Sigmoid colon (tissue), 7 donors: ENCODE measurements around the gene CTCF. TPM values are rescaled to one million over a fixed set of nuclear protein-coding genes. Genes with fewer than 3 reads are reported as not detected.

ENCODE experiments used
- DNase-seq: peaks from one replicate; pipeline ENCODE4 v3.0.0-alpha.2; 2019
- H3K27ac ChIP-seq, 4 donors: fragments of 200-600 bp; sonication (generic); one replicate each; pipeline ENCODE4 v1.5.1; 2016 to 2019; ENCODE audit warnings: mild to moderate bottlenecking in 1 of 4
- H3K27me3 ChIP-seq, 3 donors: fragments of 200-600 bp; sonication (generic); one replicate each; pipeline ENCODE4 v1.5.1; 2019; ENCODE audit warnings: mild to moderate bottlenecking in 1 of 3
- H3K36me3 ChIP-seq, 4 donors: fragments of 200-600 bp; sonication (generic); one replicate each; pipeline ENCODE4 v1.5.1; 2016 to 2019
- H3K4me1 ChIP-seq, 4 donors: fragments of 200-600 bp; sonication (generic); one replicate each; pipeline ENCODE4 v1.5.1; 2017 to 2019
- H3K4me3 ChIP-seq, 4 donors: fragments of 200-600 bp; sonication (generic); one replicate each; pipeline ENCODE4 v1.5.1; 2017 to 2019; ENCODE audit warnings: mild to moderate bottlenecking in 2 of 4, moderate library complexity in 1 of 4
- H3K9me3 ChIP-seq, 4 donors: fragments of 200-600 bp in 3 of 4; sonication (generic) in 3 of 4; one replicate each; pipeline versions ENCODE4 v1.5.1 to v1.6.1; 2013 to 2019
- CTCF ChIP-seq, 4 experiments: fragments of 450-650 bp in 3 of 4; fragments of 200-600 bp in 1 of 4; IDR thresholded peaks; one replicate each; pipeline ENCODE4 v1.5.1; 2016 to 2019; ENCODE audit warnings: antibody characterized with exemption in 4 of 4, mild to moderate bottlenecking in 3 of 4, moderate library complexity in 2 of 4
- EP300 ChIP-seq, 4 donors: sonication (generic); formaldehyde crosslinking; IDR thresholded peaks; one replicate each; pipeline ENCODE4 v1.6.1; 2017; ENCODE audit warnings: antibody characterized with exemption in 4 of 4
- POLR2A ChIP-seq, 2 donors: fragments of 450-650 bp; IDR thresholded peaks; one replicate each; pipeline ENCODE4 v1.6.1; 2016; ENCODE audit warnings: antibody characterized with exemption in 2 of 2, mild to moderate bottlenecking in 2 of 2, moderate library complexity in 2 of 2
- POLR2AphosphoS5 ChIP-seq, 4 donors: sonication (generic); formaldehyde crosslinking; IDR thresholded peaks; one replicate each; pipeline ENCODE4 v1.6.1; 2017; ENCODE audit warnings: antibody characterized with exemption in 4 of 4
- WGBS, 2 donors: extraction: QIAGEN DNeasy Blood & Tissue Kit; methylation state at CpG; one replicate each; pipeline ENCODE4 v1.1.7; 2013; 5-methylcytosine and 5-hydroxymethylcytosine counted together
- intact Hi-C: fragments of 100-400 bp; cut with DNase I; formaldehyde crosslinking; loops from one replicate; pipeline ENCODE4 v1.15.1; 2023
- polyA plus RNA-seq, 3 donors: library from polyadenylated mRNA; stranded (reverse); fragments of 200-250 nt; gene quantifications; one replicate each; pipeline ENCODE4 v1.2.3, GENCODE V29; 2013
- total RNA-seq, 4 donors: library from RNA; depleted of rRNA; stranded (reverse); fragments of >200 nt; gene quantifications; one replicate each; pipeline ENCODE4 v1.1.0, GENCODE V29; 2016
- donor health status: healthy with polysubstance abuse.
- donor health status: Bipolar disorder and iron deficiency.
- donor health status: healthy.

Gene CTCF
- total and polyA plus RNA-seq, 7 donors, result 25.8 to 45.7 (median 29.2) TPM

GRCh38 chr16:67637625-67638024, 75.3 kb downstream of the CTCF start:
- 96 to 97% methylated on average over 12 of the region's 12 CpGs for WGBS, 2 donors
- Histone ChIP-seq H3K4me1 (peaks cover 0 to 21% (median 12%) of the 10 kb centered on the region in 4 donors), H3K27me3 (no peaks in the 10 kb centered on the region), H3K27ac (no peak overlapping the region), H3K36me3 (peaks cover 17 to 60% (median 31%) of the 10 kb centered on the region in 4 donors), H3K9me3 (no peaks in the 10 kb centered on the region), H3K4me3 (no peak overlapping the region)
- no peak for DNase-seq
- intact Hi-C loops, result no loop called here
- TF ChIP-seq CTCF (IDR thresholded peaks at IDR 0.05) (no peak), POLR2A (IDR thresholded peaks at IDR 0.05) (no peak), POLR2AphosphoS5 (IDR thresholded peaks at IDR 0.05) (no peak), EP300 (IDR thresholded peaks at IDR 0.05) (no peak)

GRCh38 chr16:67641779-67642708, 79.7 kb downstream of the CTCF start:
- peaks cover 18 to 29% (median 22%) of the 10 kb centered on the region in 3 donors for H3K27me3 ChIP-seq
- peaks cover 0 to 32% (median 22%) of the 10 kb centered on the region in 4 donors for H3K4me1 ChIP-seq
- DNase-seq, result peak; percentile 89
- no peak overlapping the region for H3K4me3 ChIP-seq
- H3K36me3 ChIP-seq, result peaks cover 7 to 22% (median 14%) of the 10 kb centered on the region in 4 donors
- WGBS, 2 donors, result 50 to 72% methylated on average over 10 of the region's 10 CpGs
- peaks cover 0 to 3% (median 0%) of the 10 kb centered on the region in 4 donors for H3K9me3 ChIP-seq
- H3K27ac ChIP-seq, result peak overlapping the region; percentile 6 to 51 (median 50)
- TF ChIP-seq EP300 (IDR thresholded peaks at IDR 0.05), result no peak
- TF ChIP-seq POLR2AphosphoS5 (IDR thresholded peaks at IDR 0.05), result peak; percentile 47 to 84 (median 61)
- intact Hi-C loops, result loop anchor here (5.0 kb wide), 1 partner anchor 80 kb away; the partner anchor contains the start of gene CTCF

- H3K4me3 ChIP-seq, result no peak overlapping the region
- peaks cover 0 to 3% (median 0%) of the 10 kb centered on the region in 4 donors for H3K9me3 ChIP-seq
- H3K36me3 ChIP-seq, result peaks cover 0 to 3% (median under 1%) of the 10 kb centered on the region in 4 donors
- H3K4me1 ChIP-seq, result peaks cover 0 to 40% (median 30%) of the 10 kb centered on the region in 4 donors
- peaks cover 36 to 48% (median 42%) of the 10 kb centered on the region in 3 donors for H3K27me3 ChIP-seq
- TF ChIP-seq EP300 (IDR thresholded peaks at IDR 0.05) (no peak), POLR2AphosphoS5 (IDR thresholded peaks at IDR 0.05) (no peak), POLR2A (IDR thresholded peaks at IDR 0.05) (no peak), CTCF (IDR thresholded peaks at IDR 0.05) (no peak)
- intact Hi-C loops, result loop anchor here (1.0 to 5.0 kb wide), 2 partner anchors 82 to 123 kb away; partner anchors contain the start of gene CTCF
- DNase-seq, result no peak
- no peak overlapping the region for H3K27ac ChIP-seq
- WGBS, 2 donors, result 81 to 91% methylated on average over 9 of the region's 9 CpGs
Observed at GRCh38 chr16:67644038-67644437, 81.7 kb downstream of the CTCF start.

GRCh38 chr16:67645397-67646121, 83.2 kb downstream of the CTCF start:
- peaks cover 41 to 64% (median 57%) of the 10 kb centered on the region in 3 donors for H3K27me3 ChIP-seq
- H3K36me3 ChIP-seq, result no peaks in the 10 kb centered on the region
- intact Hi-C loops, result no loop called here
- no peak overlapping the region for H3K27ac ChIP-seq
- no peak for TF ChIP-seq POLR2A (IDR thresholded peaks at IDR 0.05)
- no peak for TF ChIP-seq POLR2AphosphoS5 (IDR thresholded peaks at IDR 0.05)
- no peak for TF ChIP-seq EP300 (IDR thresholded peaks at IDR 0.05)
- no peak for TF ChIP-seq CTCF (IDR thresholded peaks at IDR 0.05)
- peaks cover 0 to 3% (median 0%) of the 10 kb centered on the region in 4 donors for H3K9me3 ChIP-seq
- H3K4me3 ChIP-seq, result peak overlapping the region in 1 of 4 donors; percentile 38
- H3K4me1 ChIP-seq, result peaks cover 0 to 35% (median 30%) of the 10 kb centered on the region in 4 donors
- DNase-seq, result no peak
- 65 to 69% methylated on average over 15 of the region's 15 CpGs for WGBS, 2 donors
